Neural cell (in vitro differentiated cells): ENCODE results near the gene HEATR1. TPM values are rescaled to one million over a fixed set of nuclear protein-coding genes. Genes with fewer than 3 reads are reported as not detected.

Experiments used
- H2AFZ ChIP-seq: fragments of 200-600, 300-800 bp; sonication (generic), shearing (Covaris generic); 2 replicates; pipeline ENCODE4 v1.6.0; 2014; ENCODE audit warnings: low read depth, mild to moderate bottlenecking, antibody characterized with exemption, low read length, moderate library complexity
- H3F3A ChIP-seq: fragments of 200-600 bp; shearing (Covaris generic); 2 replicates; pipeline ENCODE4 v1.6.1; 2016; ENCODE audit warnings: mild to moderate bottlenecking, moderate library complexity, mixed read lengths, antibody characterized with exemption, low read length; ENCODE audit not compliant: insufficient read depth, poor library complexity, severe bottlenecking
- H3K27ac ChIP-seq: fragments of 200-600, 300-800 bp; sonication (generic), shearing (Covaris generic); 2 replicates; pipeline ENCODE4 v1.5.1; 2014; ENCODE audit warnings: mild to moderate bottlenecking, low read length, moderate library complexity
- H3K27me3 ChIP-seq: fragments of 300-800, 200-600 bp; sonication (generic), shearing (Covaris generic); 2 replicates; pipeline ENCODE4 v1.6.0; 2014; ENCODE audit warnings: mild to moderate bottlenecking, low read depth, low read length, moderate library complexity; ENCODE audit not compliant: insufficient read depth
- H3K36me3 ChIP-seq: fragments of 300-800, 200-600 bp; sonication (generic), shearing (Covaris generic); 2 replicates; pipeline ENCODE4 v1.5.1; 2014; ENCODE audit warnings: mild to moderate bottlenecking, antibody characterized with exemption, low read length, moderate library complexity; ENCODE audit not compliant: insufficient read depth
- H3K4me2 ChIP-seq: fragments of 300-800, 200-600 bp; sonication (generic), shearing (Covaris generic); 2 replicates; pipeline ENCODE4 v1.6.0; 2014; ENCODE audit warnings: mild to moderate bottlenecking, low read length
- H3K4me3 ChIP-seq: fragments of 300-800, 200-600 bp; sonication (generic), shearing (Covaris generic); 2 replicates; pipeline ENCODE4 v1.5.1; 2014; ENCODE audit warnings: mild to moderate bottlenecking, low read length, moderate library complexity
- H3K79me2 ChIP-seq: fragments of 200-600 bp; shearing (Covaris generic); replicated peaks from 2 replicates; pipeline ENCODE4 v1.6.0; 2014; ENCODE audit warnings: mild to moderate bottlenecking, low read length, moderate library complexity; ENCODE audit not compliant: insufficient read depth
- H3K9ac ChIP-seq: fragments of 300-800, 200-600 bp; sonication (generic), shearing (Covaris generic); 2 replicates; pipeline ENCODE4 v1.6.1; 2016; ENCODE audit warnings: mild to moderate bottlenecking, low read length, mixed read lengths
- H3K9me2 ChIP-seq: fragments of 200-600 bp; shearing (Covaris generic); 2 replicates; pipeline ENCODE4 v1.6.1; 2016; ENCODE audit warnings: mild to moderate bottlenecking, low read length, mixed read lengths; ENCODE audit not compliant: insufficient read depth
- H3K9me3 ChIP-seq: fragments of 200-600, 300-800 bp; sonication (generic), shearing (Covaris generic); 2 replicates; pipeline ENCODE4 v1.6.1; 2016; ENCODE audit warnings: mild to moderate bottlenecking, mixed run types, low read length, moderate library complexity, mixed read lengths
- H4K20me1 ChIP-seq: fragments of 200-600 bp; shearing (Covaris generic); 2 replicates; pipeline ENCODE4 v1.6.1; 2016; ENCODE audit warnings: mild to moderate bottlenecking, mixed run types; ENCODE audit not compliant: insufficient read depth
- CTCF ChIP-seq: fragments of 450-650 bp; IDR thresholded peaks from 2 replicates; pipeline ENCODE4 v1.5.1; 2014; ENCODE audit warnings: antibody characterized with exemption, mild to moderate bottlenecking, moderate library complexity; ENCODE audit not compliant: poor library complexity, severe bottlenecking
- EP300 ChIP-seq: fragments of 450-650 bp; conservative IDR thresholded peaks from 2 replicates; pipeline ENCODE4 v1.6.1; 2014; ENCODE audit warnings: antibody characterized with exemption, mild to moderate bottlenecking, moderate library complexity; ENCODE audit not compliant: poor library complexity, severe bottlenecking
- EZH2 ChIP-seq: fragments of 200-600, 300-800 bp; shearing (Covaris generic), sonication (generic); IDR thresholded peaks from 2 replicates; pipeline ENCODE4 v1.6.1; 2014; ENCODE audit warnings: antibody characterized with exemption, low read length, borderline replicate concordance, mild to moderate bottlenecking; ENCODE audit not compliant: insufficient read depth, poor library complexity, severe bottlenecking
- MXI1 ChIP-seq: fragments of 450-650 bp; conservative IDR thresholded peaks from 2 replicates; pipeline ENCODE4 v1.6.1; 2014; ENCODE audit warnings: antibody characterized with exemption, mild to moderate bottlenecking; ENCODE audit not compliant: poor library complexity, severe bottlenecking
- POLR2AphosphoS5 ChIP-seq: IDR thresholded peaks from 2 replicates; pipeline ENCODE4 v1.6.1; 2012
- RAD21 ChIP-seq: fragments of 450-650 bp; conservative IDR thresholded peaks from 2 replicates; pipeline ENCODE4 v1.6.1; 2014; ENCODE audit warnings: antibody characterized with exemption, mild to moderate bottlenecking, moderate library complexity
- REST ChIP-seq: IDR thresholded peaks from 2 replicates; pipeline ENCODE4 v1.6.1; 2012; ENCODE audit warnings: borderline replicate concordance
- SMC3 ChIP-seq: fragments of 450-650 bp; conservative IDR thresholded peaks from 2 replicates; pipeline ENCODE4 v1.6.1; 2014; ENCODE audit warnings: antibody characterized with exemption, mild to moderate bottlenecking, moderate library complexity; ENCODE audit not compliant: poor library complexity
- TAF1 ChIP-seq: IDR thresholded peaks from 2 replicates; pipeline ENCODE4 v1.6.1; 2012; ENCODE audit warnings: low read depth
- polyA plus RNA-seq: library from polyadenylated mRNA; depleted of rRNA; stranded (reverse); fragments of >200 nt; gene quantifications from 2 replicates; pipeline ENCODE4 v1.2.3, GENCODE V29; 2014

The HEATR1 gene
- polyA plus RNA-seq, 1 donor from 2014 or later: 5.9 TPM

GRCh38 chr1:236638945-236639344, 34.6 kb upstream of the HEATR1 start:
- H3K27me3 ChIP-seq: no peaks in the 10 kb centered on the region
- no peaks in the 10 kb centered on the region for H3K36me3 ChIP-seq
- H3K79me2 ChIP-seq: no peaks in the 10 kb centered on the region
- no peak overlapping the region for H3K27ac ChIP-seq
- H2AFZ ChIP-seq: no peak overlapping the region
- no peak overlapping the region for H3K4me2 ChIP-seq
- no peak overlapping the region for H3K4me3 ChIP-seq
- no peaks in the 10 kb centered on the region for H3K9me3 ChIP-seq
- no peaks in the 10 kb centered on the region for H3K9me2 ChIP-seq
- H4K20me1 ChIP-seq: no peaks in the 10 kb centered on the region
- H3K9ac ChIP-seq: no peak overlapping the region
- TF ChIP-seq RAD21: no peak
- no peak for TF ChIP-seq EP300
- TF ChIP-seq POLR2AphosphoS5: no peak
- no peak for TF ChIP-seq EZH2
- no peak for TF ChIP-seq TAF1
- no peak for TF ChIP-seq SMC3
- no peaks in the 10 kb centered on the region for H3F3A ChIP-seq

GRCh38 chr1:236636017-236636416, 31.7 kb upstream of the HEATR1 start:
- no peak overlapping the region for H3K4me2 ChIP-seq
- H3K9me3 ChIP-seq: no peaks in the 10 kb centered on the region
- no peak overlapping the region for H3K4me3 ChIP-seq
- TF ChIP-seq CTCF (no peak), MXI1 (no peak), TAF1 (no peak), POLR2AphosphoS5 (no peak), EZH2 (no peak), REST (no peak), RAD21 (no peak), EP300 (no peak), SMC3 (no peak)
- no peaks in the 10 kb centered on the region for H3K27me3 ChIP-seq
- H3K27ac ChIP-seq: no peak overlapping the region
- no peak overlapping the region for H2AFZ ChIP-seq
- no peaks in the 10 kb centered on the region for H3K79me2 ChIP-seq
- no peak overlapping the region for H3K9ac ChIP-seq
- H3K9me2 ChIP-seq: no peaks in the 10 kb centered on the region
- H4K20me1 ChIP-seq: no peaks in the 10 kb centered on the region
- no peaks in the 10 kb centered on the region for H3K36me3 ChIP-seq
- H3F3A ChIP-seq: no peaks in the 10 kb centered on the region
